Ovary (tissue), 9 donors: Measurements from ENCODE around the gene MASP1. TPM values are rescaled to one million over a fixed set of nuclear protein-coding genes. Genes with fewer than 3 reads are reported as not detected.

Experiments used
- DNase-seq, 5 donors: peaks; one replicate each; pipeline ENCODE4 v3.0.0-alpha.2; 2019 to 2020
- H3K27ac ChIP-seq, 2 donors: fragments of 200-600 bp; one replicate each; pipeline versions ENCODE4 v1.5.1 to v1.8.0; 2019 to 2022
- H3K27me3 ChIP-seq: fragments of 200-600 bp; one replicate; pipeline ENCODE4 v1.8.0; 2022
- H3K36me3 ChIP-seq: fragments of 200-600 bp; sonication (generic); one replicate; pipeline ENCODE4 v1.5.1; 2019
- H3K4me1 ChIP-seq: one replicate; pipeline ENCODE4 v1.8.1; 2013; ENCODE audit warnings: mild to moderate bottlenecking, moderate library complexity; ENCODE audit not compliant: insufficient read depth
- H3K4me3 ChIP-seq: fragments of 200-600 bp; sonication (generic); one replicate; pipeline ENCODE4 v1.5.1; 2017
- H3K9me3 ChIP-seq, 2 donors: fragments of 200-600 bp in 1 of 2; sonication (generic) in 1 of 2; one replicate each; pipeline versions ENCODE4 v1.5.1 to v1.8.1; 2013 to 2019; ENCODE audit warnings: mild to moderate bottlenecking in 1 of 2, moderate library complexity in 1 of 2
- CTCF ChIP-seq, 3 donors: fragments of 450-650 bp in 2 of 3; fragments of 200-600 bp in 1 of 3; IDR thresholded peaks; one replicate each; pipeline versions ENCODE4 v1.5.1 to v1.8.0; 2016 to 2022; ENCODE audit warnings: antibody characterized with exemption in 3 of 3, mild to moderate bottlenecking in 1 of 3
- EP300 ChIP-seq: sonication (generic); formaldehyde crosslinking; IDR thresholded peaks from one replicate; pipeline ENCODE4 v1.6.1; 2017; ENCODE audit warnings: antibody characterized with exemption
- POLR2A ChIP-seq: fragments of 450-650 bp; IDR thresholded peaks from one replicate; pipeline ENCODE4 v1.6.1; 2017; ENCODE audit warnings: antibody characterized with exemption, mild to moderate bottlenecking, moderate library complexity
- WGBS, 3 donors: extraction: QIAGEN DNeasy Blood & Tissue Kit in 1 of 3; methylation state at CpG; one replicate each; pipeline versions ENCODE4 v1.1.5 to v1.1.7; 2013 to 2017; 5-methylcytosine and 5-hydroxymethylcytosine counted together
- intact Hi-C, 4 donors: fragments of 100-400 bp; cut with DNase I; formaldehyde crosslinking; loops; one replicate each; pipeline versions ENCODE4 v1.11.0 to v1.15.1; 2022 to 2023
- polyA plus RNA-seq, 2 donors: library from polyadenylated mRNA; stranded (reverse); fragments of 200-250 nt in 1 of 2; fragments of 350-450 nt in 1 of 2; fragmentation: Illumina TruSeq in 1 of 2; extraction: RNeasy Lipid Tissue Mini Kit (QIAGEN cat#74804) in 1 of 2; gene quantifications; one replicate each; pipeline ENCODE4 v1.2.3, GENCODE V29; 2013 to 2014
- total RNA-seq, 7 donors: library from RNA; depleted of rRNA in 2 of 7; stranded (reverse); fragments of >200 nt in 2 of 7; fragmentation: NEBNext Ultra II Directional in 3 of 7; extraction: Animal tissue kit (Norgen Biotek cat#: 25700) in 3 of 7; gene quantifications; one replicate each; pipeline versions ENCODE4 v1.1.0 to v1.2.4, GENCODE V29; 2016 to 2023
- donor health status: DM: no; HTN: no; CAD: no; lungs with moderate emphysema.
- donor health status: DM: no; HTN: no; CAD: no.
- donor health status: Bipolar disorder and iron deficiency.
- donor health status: DM: yes; HTN: yes; CAD: no.
- donor health status: DM: no; HTN: no; CAD: no.
- donor health status: DM: yes; HTN: yes; CAD: no.

Gene MASP1
- total and polyA plus RNA-seq, 9 donors = 0.40 to 19.5 (median 4.4) TPM

DNA sequence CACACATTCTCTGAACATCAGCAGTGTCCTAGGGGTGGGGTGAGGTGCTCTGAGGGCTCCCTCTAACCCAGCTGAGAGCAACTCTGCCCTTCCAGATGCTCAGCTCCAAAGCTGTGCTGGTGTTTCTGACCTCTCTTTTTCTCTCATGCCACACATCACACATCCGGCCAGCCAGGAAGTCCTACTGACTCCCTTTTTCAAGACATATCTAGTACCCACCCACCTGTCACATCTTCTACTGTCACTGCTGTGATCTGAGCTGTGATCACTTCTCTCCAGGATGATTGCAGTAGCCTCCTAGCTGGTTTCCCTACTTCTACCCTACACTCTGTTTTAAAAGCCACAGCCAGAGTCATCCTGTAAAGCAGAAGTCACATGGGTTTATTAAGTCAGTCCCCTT is 30.2 kb upstream of the MASP1 start:
- H3K27me3 ChIP-seq = no peaks in the 10 kb centered on the region
- WGBS, 3 donors = 82 to 85% (median 84%) methylated on average over 1 of the region's 1 CpG
- DNase-seq = no peak
- no peak overlapping the region for H3K4me3 ChIP-seq
- intact Hi-C loops = no loop called here
- H3K36me3 ChIP-seq = no peaks in the 10 kb centered on the region
- TF ChIP-seq EP300 (no peak), POLR2A (no peak), CTCF (IDR thresholded peaks at IDR 0.05) (no peak)
- no peaks in the 10 kb centered on the region for H3K9me3 ChIP-seq
- H3K4me1 ChIP-seq = no peaks in the 10 kb centered on the region
- no peak overlapping the region for H3K27ac ChIP-seq

GRCh38 chr3:187319699-187320302 is 28.3 kb upstream of the MASP1 start:
- Histone ChIP-seq H3K27me3 (no peaks in the 10 kb centered on the region), H3K9me3 (no peaks in the 10 kb centered on the region), H3K36me3 (no peaks in the 10 kb centered on the region), H3K4me1 (no peaks in the 10 kb centered on the region), H3K27ac (no peak overlapping the region), H3K4me3 (no peak overlapping the region)
- peak; percentile 31 to 49 (median 46) for TF ChIP-seq CTCF (IDR thresholded peaks at IDR 0.05)
- no peak for TF ChIP-seq POLR2A
- intact Hi-C loops = loop anchor here (2.0 to 10.0 kb wide), 6 partner anchors 95 to 395 kb away; no protein-coding TSS in a partner anchor
- peak; percentile 45 to 73 (median 68) for DNase-seq
- WGBS, 3 donors = 17 to 33% (median 23%) methylated on average over 7 of the region's 7 CpGs

- H3K27ac ChIP-seq = no peak overlapping the region
- intact Hi-C loops = loop anchor here (2.0 to 10.0 kb wide), 6 partner anchors 94 to 396 kb away; no protein-coding TSS in a partner anchor
- H3K4me3 ChIP-seq = peak overlapping the region; percentile 28
- no peaks in the 10 kb centered on the region for H3K36me3 ChIP-seq
- no peaks in the 10 kb centered on the region for H3K27me3 ChIP-seq
- H3K4me1 ChIP-seq = no peaks in the 10 kb centered on the region
- H3K9me3 ChIP-seq = no peaks in the 10 kb centered on the region
- 14 to 17% (median 15%) methylated on average over 13 of the region's 13 CpGs for WGBS, 3 donors
- peak; percentile 35 to 55 (median 44) for DNase-seq
- TF ChIP-seq POLR2A (no peak), EP300 (no peak), CTCF (IDR thresholded peaks at IDR 0.05) (peak; percentile 72 to 86 (median 73))
Observed at GRCh38 chr3:187318819-187319616, 27.5 kb upstream of the MASP1 start.

- intact Hi-C loops = loop anchor here in 3 of 4 donors (5.0 to 10.0 kb wide), 4 partner anchors 91 to 399 kb away; no protein-coding TSS in a partner anchor
- WGBS, 3 donors = 85 to 97% (median 97%) methylated on average over 5 of the region's 5 CpGs
- no peaks in the 10 kb centered on the region for H3K27me3 ChIP-seq
Observed at GRCh38 chr3:187315872-187316271, 24.3 kb upstream of the MASP1 start.

More at GRCh38 chr3:187315872-187316271, 24.3 kb upstream of the MASP1 start:
- peaks cover 1% of the 10 kb centered on the region for H3K4me1 ChIP-seq
- H3K9me3 ChIP-seq = no peaks in the 10 kb centered on the region
- TF ChIP-seq POLR2A (no peak), CTCF (IDR thresholded peaks at IDR 0.05) (no peak), EP300 (no peak)
- DNase-seq = no peak
- H3K36me3 ChIP-seq = no peaks in the 10 kb centered on the region
- no peak overlapping the region for H3K4me3 ChIP-seq
- no peak overlapping the region for H3K27ac ChIP-seq
